GM12875 (cell line): ENCODE measurements around the gene HSPBP1.

Source experiments
- H3K4me3 ChIP-seq: one replicate; pipeline ENCODE4 v1.5.1; 2011; ENCODE audit warnings: low read depth, low read length, control low read depth
- TF ChIP-seq, protein P1 (sequence below): IDR thresholded peaks from 2 replicates; pipeline ENCODE4 v1.5.1; 2011; ENCODE audit warnings: low read depth, mild to moderate bottlenecking, control low read depth, inconsistent platforms, low read length, moderate library complexity, borderline replicate concordance; ENCODE audit not compliant: insufficient read depth

Gene HSPBP1

DNA sequence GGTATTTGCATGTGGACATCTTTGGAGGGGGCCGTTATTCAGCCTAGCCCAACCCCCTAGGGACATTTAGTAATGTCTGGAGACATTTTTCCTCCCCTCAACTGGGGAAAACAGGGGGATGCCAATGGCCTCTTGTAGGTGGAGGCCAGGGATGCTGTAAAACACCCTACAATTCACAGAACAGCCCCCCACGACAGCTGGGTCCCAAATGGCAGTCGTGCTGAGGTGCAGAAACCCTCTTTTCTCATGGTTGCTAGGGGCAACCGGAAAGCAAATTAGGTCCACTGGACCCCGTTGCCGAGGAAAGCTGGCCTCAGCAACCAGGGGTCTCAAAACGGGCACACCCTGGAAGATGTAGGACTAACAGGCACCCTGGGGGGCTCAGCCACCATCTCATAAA, 30.6 kb upstream of the HSPBP1 start:
- H3K4me3 ChIP-seq: no peak overlapping the region
- TF ChIP-seq, protein P1, sequence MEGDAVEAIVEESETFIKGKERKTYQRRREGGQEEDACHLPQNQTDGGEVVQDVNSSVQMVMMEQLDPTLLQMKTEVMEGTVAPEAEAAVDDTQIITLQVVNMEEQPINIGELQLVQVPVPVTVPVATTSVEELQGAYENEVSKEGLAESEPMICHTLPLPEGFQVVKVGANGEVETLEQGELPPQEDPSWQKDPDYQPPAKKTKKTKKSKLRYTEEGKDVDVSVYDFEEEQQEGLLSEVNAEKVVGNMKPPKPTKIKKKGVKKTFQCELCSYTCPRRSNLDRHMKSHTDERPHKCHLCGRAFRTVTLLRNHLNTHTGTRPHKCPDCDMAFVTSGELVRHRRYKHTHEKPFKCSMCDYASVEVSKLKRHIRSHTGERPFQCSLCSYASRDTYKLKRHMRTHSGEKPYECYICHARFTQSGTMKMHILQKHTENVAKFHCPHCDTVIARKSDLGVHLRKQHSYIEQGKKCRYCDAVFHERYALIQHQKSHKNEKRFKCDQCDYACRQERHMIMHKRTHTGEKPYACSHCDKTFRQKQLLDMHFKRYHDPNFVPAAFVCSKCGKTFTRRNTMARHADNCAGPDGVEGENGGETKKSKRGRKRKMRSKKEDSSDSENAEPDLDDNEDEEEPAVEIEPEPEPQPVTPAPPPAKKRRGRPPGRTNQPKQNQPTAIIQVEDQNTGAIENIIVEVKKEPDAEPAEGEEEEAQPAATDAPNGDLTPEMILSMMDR: no peak

DNA sequence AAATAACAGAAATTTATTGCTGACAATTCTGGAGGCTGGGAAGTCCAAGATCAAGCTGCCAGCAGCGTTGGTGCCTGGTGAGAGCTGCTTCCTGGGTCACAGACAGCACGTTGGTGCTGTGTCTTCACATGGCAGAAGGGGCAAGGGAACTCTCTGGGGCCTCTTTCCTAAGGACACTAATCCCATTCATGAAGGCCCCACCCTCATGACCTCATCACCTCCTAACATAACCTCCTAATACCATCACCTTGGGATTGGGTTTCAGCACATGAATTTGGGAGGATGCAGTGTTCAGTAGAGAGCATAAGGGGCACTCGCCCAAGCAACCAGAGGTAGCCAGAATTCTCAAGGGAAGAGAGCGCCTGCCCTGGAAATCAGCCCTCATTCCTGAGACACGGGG, 29.5 kb upstream of the HSPBP1 start:
- TF ChIP-seq, protein P1: no peak
- H3K4me3 ChIP-seq: no peak overlapping the region

DNA sequence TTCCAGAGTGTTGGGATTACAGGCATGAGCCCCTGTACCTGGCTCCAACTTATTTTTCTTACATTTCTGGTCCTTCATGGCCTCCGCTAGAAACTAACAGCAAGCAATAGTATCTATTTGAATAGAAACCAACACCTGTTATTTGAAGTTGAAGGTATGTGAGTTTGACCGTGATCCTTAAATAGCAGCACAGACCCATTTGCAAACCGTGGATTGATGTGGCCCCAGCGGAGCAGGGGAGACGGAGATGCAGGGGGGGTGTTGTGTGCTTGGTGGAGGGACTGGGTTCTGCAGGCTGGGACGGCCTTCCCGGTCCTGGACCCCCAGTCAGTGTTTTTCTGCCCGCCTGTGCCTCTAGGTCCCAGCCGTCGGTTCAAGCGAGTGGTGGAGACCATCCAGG, 28.4 kb upstream of the HSPBP1 start:
- TF ChIP-seq, protein P1: no peak
- no peak overlapping the region for H3K4me3 ChIP-seq

DNA sequence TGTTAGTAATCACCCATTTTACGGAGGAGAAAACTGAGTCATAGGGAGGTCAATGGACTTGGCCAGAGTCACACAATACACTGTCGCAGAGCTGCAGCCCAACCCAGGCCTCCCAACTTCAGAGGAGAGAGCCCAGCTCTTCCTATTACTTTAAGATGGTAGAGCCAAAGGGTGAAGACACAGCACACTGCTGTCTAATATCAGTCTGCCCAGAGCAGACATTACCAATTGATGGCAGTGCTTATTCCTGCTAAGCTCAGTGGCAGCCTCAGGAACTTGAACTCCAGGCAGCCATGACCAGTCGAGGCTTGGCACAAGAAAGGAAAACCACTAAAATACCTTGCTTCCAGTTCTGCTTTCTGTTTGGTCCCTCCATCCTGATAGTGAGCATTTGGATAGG, 26.8 kb upstream of the HSPBP1 start:
- no peak overlapping the region for H3K4me3 ChIP-seq
- TF ChIP-seq, protein P1: no peak

DNA sequence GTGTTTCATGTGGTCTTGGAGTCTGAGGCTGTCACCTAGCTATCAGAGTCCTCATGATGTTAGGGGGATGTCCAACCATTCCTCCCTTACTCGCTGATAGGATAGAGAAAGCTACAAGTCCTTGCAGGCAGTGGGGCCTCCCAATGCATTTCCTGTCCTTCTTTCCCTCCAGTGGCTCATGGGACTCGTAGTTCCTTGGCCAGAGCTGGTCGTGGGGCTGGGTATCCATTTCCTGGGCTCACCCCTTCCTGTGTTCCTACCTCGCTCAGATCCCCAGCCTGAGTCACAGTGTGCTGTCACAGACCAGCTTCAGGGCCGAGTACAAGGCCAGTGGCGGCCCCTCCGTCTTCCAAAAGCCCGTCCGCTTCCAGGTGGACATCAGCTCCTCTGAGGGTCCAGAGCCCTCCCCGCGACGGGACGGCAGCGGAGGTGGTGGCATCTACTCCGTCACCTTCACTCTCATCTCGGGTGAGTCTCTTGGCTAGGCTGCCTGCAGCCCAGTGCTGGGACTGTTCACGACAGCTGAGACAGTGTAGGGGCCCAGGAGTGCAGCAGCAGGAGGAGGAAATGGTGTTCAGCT, 26.2 kb upstream of the HSPBP1 start:
- no peak overlapping the region for H3K4me3 ChIP-seq
- TF ChIP-seq, protein P1: no peak

DNA sequence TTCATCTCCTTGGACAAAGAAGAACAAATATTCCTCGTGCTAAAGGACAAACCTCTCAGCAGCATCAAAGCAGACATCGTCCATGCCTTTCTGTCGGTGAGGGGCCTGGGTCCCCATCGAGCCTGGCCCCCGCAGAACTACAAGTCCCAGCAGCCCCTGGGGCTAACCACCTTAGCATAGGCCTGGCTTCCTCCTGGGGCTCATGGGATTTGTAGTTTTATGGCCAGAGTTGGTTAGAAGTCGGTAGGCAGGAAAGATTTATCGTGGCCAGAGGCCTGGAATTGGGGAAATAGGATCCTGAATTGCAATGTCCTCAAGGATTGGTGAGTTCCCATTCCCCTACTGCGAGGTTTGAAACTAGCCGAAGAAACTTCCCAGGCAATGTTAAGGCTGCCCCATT, 25.6 kb upstream of the HSPBP1 start:
- H3K4me3 ChIP-seq: no peak overlapping the region
- TF ChIP-seq, protein P1: no peak

DNA sequence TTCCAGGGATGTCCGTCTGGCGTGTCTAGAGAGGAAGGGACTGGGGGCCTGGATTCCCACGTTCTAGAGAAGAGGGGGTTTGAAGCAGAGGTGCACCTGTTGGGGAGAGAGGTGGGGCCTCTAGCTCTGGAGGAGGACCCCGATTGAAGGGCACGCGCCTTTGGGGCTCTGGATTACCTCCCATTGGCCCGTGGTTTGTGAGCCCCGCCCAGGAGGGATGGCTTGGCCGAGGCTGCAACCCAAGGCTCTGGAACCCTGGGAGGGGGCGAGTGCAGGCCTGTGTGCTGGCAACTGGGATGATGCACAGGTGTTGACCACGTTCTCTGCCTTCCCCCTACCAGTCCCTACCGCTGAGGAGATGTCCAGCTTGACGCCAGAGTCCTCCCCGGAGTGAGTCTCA, 25.1 kb upstream of the HSPBP1 start:
- no peak overlapping the region for H3K4me3 ChIP-seq
- TF ChIP-seq, protein P1: no peak
